ENCODE measurements around the gene EAF1. TPM values are rescaled to one million over a fixed set of nuclear protein-coding genes. Genes with fewer than 3 reads are reported as not detected.

Gene EAF1
- 42.9 TPM for total RNA-seq

GRCh38 chr3:15427182-15427880, at the start of gene EAF1, which contains the start of gene METTL6:
EAF1 (plus strand) TSS chr3:15427598; CDS start chr3:15427780, 182 bp downstream.
METTL6 (minus strand) TSS chr3:15427544; CDS start chr3:15426511, 1,033 bp downstream.

Small RNA genes within 50 kb of the gene (small RNA-seq; reads per million reads assigned to genes)
- gene RNU6-1024P: not detected

Other genes with a start within 250 kb of the EAF1 start
- gene CAPN7, start 221.4 kb upstream of the EAF1 start, total RNA-seq: 51.0 TPM
- gene SH3BP5, start 95.0 kb upstream of the EAF1 start, total RNA-seq: 69.0 TPM
- gene METTL6, start 54 bp upstream of the EAF1 start, total RNA-seq: 82.4 TPM
- gene COLQ, start 94.1 kb downstream of the EAF1 start, total RNA-seq: 2.5 TPM
- gene HACL1, start 174.0 kb downstream of the EAF1 start, total RNA-seq: 31.1 TPM
- gene BTD, start 174.1 kb downstream of the EAF1 start, total RNA-seq: 19.6 TPM

All from diencephalon (tissue), 1 donor.